B cell (primary cell): ENCODE measurements around the gene ETFB. TPM values are rescaled to one million over a fixed set of nuclear protein-coding genes. Genes with fewer than 3 reads are reported as not detected.
A peak's percentile ranks its signal among the peaks of the same experiment; 100 is the strongest.

Experiments
- ATAC-seq: fragments of 200-7000 bp; cut with Tn5 transposase; one replicate; pipeline ENCODE4 v1.10.0; 2021; ENCODE audit warnings: low read depth, mild to moderate bottlenecking, moderate number of reproducible peaks, moderate library complexity
- CTCF ChIA-PET: fragments of 350-600 bp; sonication (Branson Sonifier 250); formaldehyde crosslinking; loops from one replicate; lab custom pipeline; 2021; ENCODE audit warnings: antibody characterized with exemption, inconsistent platforms; lab: Charles Lee
- POLR2A ChIA-PET: fragments of 350-600 bp; sonication (Branson Sonifier 250); formaldehyde crosslinking; loops from one replicate; lab custom pipeline; 2021; ENCODE audit warnings: antibody characterized with exemption; lab: Charles Lee
- DNase-seq: peaks from one replicate; pipeline ENCODE4 v3.0.0; 2013
- H2AFZ ChIP-seq: 2 replicates; pipeline ENCODE4 v1.6.1; 2012; ENCODE audit warnings: mild to moderate bottlenecking, low read depth, low read length; ENCODE audit not compliant: insufficient read depth, poor library complexity, severe bottlenecking
- H3K27ac ChIP-seq, 2 donors: 1 replicate in 1 of 2; 2 replicates in 1 of 2; pipeline ENCODE4 v1.5.1; 2012 to 2013; ENCODE audit warnings: low read length in 2 of 2, mild to moderate bottlenecking in 2 of 2, moderate library complexity in 1 of 2
- H3K27me3 ChIP-seq, 4 experiments: fragments of 200-600 bp in 1 of 4; sonication (generic) in 1 of 4; replicated peaks in 1 of 4; 1 replicate in 2 of 4; 2 replicates in 2 of 4; pipeline versions ENCODE4 v1.6.1 to v1.7.0; 2013 to 2016; ENCODE audit warnings: low read length in 3 of 4, mild to moderate bottlenecking in 2 of 4, mixed read lengths in 1 of 4, moderate library complexity in 1 of 4; ENCODE audit not compliant: insufficient read depth in 4 of 4, control insufficient read depth in 3 of 4; ENCODE audit errors: control extremely low read depth in 1 of 4
- H3K36me3 ChIP-seq, 2 experiments: replicated peaks in 1 of 2; 1 replicate in 1 of 2; 2 replicates in 1 of 2; pipeline versions ENCODE4 v1.6.1 to v1.7.1; 2013; ENCODE audit warnings: low read length in 1 of 2; ENCODE audit not compliant: insufficient read depth in 2 of 2, control insufficient read depth in 1 of 2; ENCODE audit errors: control extremely low read depth in 1 of 2, extremely low read depth in 1 of 2
- H3K4me1 ChIP-seq, 2 donors: fragments of 200-600 bp in 1 of 2; sonication (generic) in 1 of 2; 1 replicate in 1 of 2; 2 replicates in 1 of 2; pipeline versions ENCODE4 v1.5.1 to v1.6.1; 2013 to 2017; ENCODE audit warnings: low read length in 2 of 2; ENCODE audit not compliant: control insufficient read depth in 2 of 2, insufficient read depth in 2 of 2
- H3K4me2 ChIP-seq: replicated peaks from 2 replicates; pipeline ENCODE3; 2012; ENCODE audit warnings: mild to moderate bottlenecking, low read depth, low read length; ENCODE audit not compliant: poor library complexity, severe bottlenecking
- H3K4me3 ChIP-seq, 5 experiments: fragments of 200-600 bp in 1 of 5; sonication (generic) in 1 of 5; 1 replicate in 3 of 5; 2 replicates in 2 of 5; pipeline versions ENCODE4 v1.5.1 to v1.7.0; 2011 to 2016; ENCODE audit warnings: low read length in 4 of 5, mild to moderate bottlenecking in 4 of 5, low read depth in 2 of 5, control low read depth in 1 of 5, moderate library complexity in 1 of 5; ENCODE audit not compliant: insufficient read depth in 1 of 5; ENCODE audit errors: control extremely low read depth in 1 of 5, extremely low read depth in 1 of 5
- H3K79me2 ChIP-seq: fragments of 200-600 bp; sonication (generic); one replicate; pipeline ENCODE4 v1.6.0; 2016; ENCODE audit warnings: low read length; ENCODE audit not compliant: control insufficient read depth, insufficient read depth
- H3K9ac ChIP-seq: fragments of 200-600 bp; sonication (generic); 2 replicates; pipeline ENCODE4 v1.6.1; 2017; ENCODE audit warnings: mild to moderate bottlenecking, low read length, moderate library complexity
- H3K9me3 ChIP-seq, 3 donors: one replicate each; pipeline versions ENCODE4 v1.6.1 to v1.7.1; 2013; ENCODE audit warnings: low read length in 2 of 3; ENCODE audit not compliant: control insufficient read depth in 2 of 3, insufficient read depth in 1 of 3; ENCODE audit errors: control extremely low read depth in 1 of 3
- H4K20me1 ChIP-seq: 2 replicates; pipeline ENCODE4 v1.6.0; 2012; ENCODE audit warnings: mild to moderate bottlenecking, low read length; ENCODE audit not compliant: insufficient read depth, control insufficient read depth, poor library complexity, severe bottlenecking
- H3K27ac Mint-ChIP-seq: one replicate; pipeline ENCODE4 v1.8.0; 2021; ENCODE audit warnings: mixed read lengths
- H3K27me3 Mint-ChIP-seq: one replicate; pipeline ENCODE4 v1.8.0; 2021; ENCODE audit warnings: mixed read lengths
- H3K4me1 Mint-ChIP-seq: one replicate; pipeline ENCODE4 v1.8.0; 2021; ENCODE audit warnings: mixed read lengths
- H3K4me3 Mint-ChIP-seq: one replicate; pipeline ENCODE4 v1.8.0; 2021; ENCODE audit warnings: mixed read lengths
- H3K9me3 Mint-ChIP-seq: one replicate; pipeline ENCODE4 v1.8.0; 2022; ENCODE audit warnings: mixed read lengths; ENCODE audit not compliant: insufficient read depth
- CTCF ChIP-seq: fragments of 200-600 bp; IDR thresholded peaks from one replicate; pipeline ENCODE4 v1.8.0; 2022; ENCODE audit warnings: antibody characterized with exemption, mild to moderate bottlenecking
- EZH2 ChIP-seq: IDR thresholded peaks from 2 replicates; pipeline ENCODE4 v1.6.1; 2012; ENCODE audit warnings: borderline replicate concordance, low read depth, mild to moderate bottlenecking, moderate library complexity, low read length; ENCODE audit not compliant: insufficient read depth, poor library complexity, severe bottlenecking
- WGBS: methylation state at CpG from one replicate; pipeline ENCODE4 v1.1.5; 2013; ENCODE audit warnings: missing lambda C conversion rate; ENCODE audit not compliant: insufficient coverage; 5-methylcytosine and 5-hydroxymethylcytosine counted together
- intact Hi-C: fragments of 100-400 bp; cut with micrococcal nuclease; formaldehyde crosslinking; loops from one replicate; pipeline ENCODE4 v1.10.0; 2022
- polyA plus RNA-seq: library from polyadenylated mRNA; depleted of rRNA; stranded (reverse); fragments of >200 nt; gene quantifications from 2 replicates; pipeline ENCODE4 v1.2.3, GENCODE V29; 2012
- total RNA-seq, 2 donors: library from RNA; stranded (reverse); fragments of 120-200 nt in 1 of 2; gene quantifications; 1 replicate in 1 of 2; 2 replicates in 1 of 2; pipeline versions ENCODE4 v1.2.3 to v1.2.4, GENCODE V29; 2013 to 2022

The ETFB gene
- total and polyA plus RNA-seq, 2 donors (not counting 1 experiment from before 2014, with no cell fraction given): 33.3 to 76.5 TPM

DNA sequence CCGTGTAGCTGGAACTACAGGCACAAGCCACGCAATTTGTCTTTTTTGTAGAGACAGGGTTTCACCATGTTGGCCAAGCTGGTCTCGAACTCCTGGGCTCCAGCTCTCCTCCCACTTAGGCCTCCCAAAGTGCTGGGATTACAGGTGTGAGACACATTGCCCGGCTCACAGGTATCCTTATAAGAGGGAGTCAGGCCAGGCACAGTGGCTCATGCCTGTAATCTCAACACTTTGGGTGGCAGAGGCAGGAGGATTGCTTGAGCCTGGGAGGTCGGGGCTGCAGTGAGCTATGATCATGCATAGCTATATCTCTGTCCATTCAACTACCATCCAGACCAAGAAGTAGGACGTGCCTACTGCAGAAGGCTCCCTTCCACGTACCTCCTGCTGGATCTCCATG, 64.9 kb downstream of the ETFB start:
- H3K9me3 Mint-ChIP-seq: peaks cover 15% of the 10 kb centered on the region
- no peak overlapping the region for H3K27ac ChIP-seq
- H3K27me3 Mint-ChIP-seq: peaks cover 25% of the 10 kb centered on the region
- no peak overlapping the region for H3K9ac ChIP-seq
- no peaks in the 10 kb centered on the region for H4K20me1 ChIP-seq
- H3K9me3 ChIP-seq: peaks cover 0 to 16% (median 4%) of the 10 kb centered on the region in 3 donors
- no peaks in the 10 kb centered on the region for H3K79me2 ChIP-seq
- no peaks in the 10 kb centered on the region for H3K4me1 Mint-ChIP-seq
- no peak overlapping the region for H3K4me3 Mint-ChIP-seq
- intact Hi-C loops: no loop called here
- DNase-seq (no peak), ATAC-seq (no peak)
- no peak overlapping the region for H3K4me2 ChIP-seq
- ChIA-PET POLR2A (no interaction called here), CTCF (interaction anchor here (0.6 kb wide), 1 partner anchor 1623 kb away, joined by 3 read pairs; no protein-coding TSS in a partner anchor)
- H3K4me1 ChIP-seq: no peaks in the 10 kb centered on the region
- H3K27ac Mint-ChIP-seq: peak overlapping the region; percentile 37
- TF ChIP-seq EZH2 (no peak), CTCF (no peak)
- 87% methylated on average over 4 of the region's 7 CpGs for WGBS
- H3K4me3 ChIP-seq: no peak overlapping the region
- no peak overlapping the region for H2AFZ ChIP-seq
- peaks cover 0 to 5% (median 1%) of the 10 kb centered on the region in 4 experiments for H3K27me3 ChIP-seq
- no peaks in the 10 kb centered on the region for H3K36me3 ChIP-seq

GRCh38 chr19:51297406-51297805, 68.8 kb downstream of the ETFB start:
- intact Hi-C loops: no loop called here
- H3K27ac ChIP-seq: no peak overlapping the region
- peaks cover 0 to 4% (median 0%) of the 10 kb centered on the region in 3 donors for H3K9me3 ChIP-seq
- no peak for DNase-seq
- POLR2A ChIA-PET: no interaction called here
- H3K4me3 ChIP-seq: no peak overlapping the region
- H3K4me2 ChIP-seq: no peak overlapping the region
- Mint-ChIP-seq H3K27me3 (peaks cover 16% of the 10 kb centered on the region), H3K4me1 (no peaks in the 10 kb centered on the region), H3K9me3 (peaks cover 4% of the 10 kb centered on the region), H3K27ac (no peak overlapping the region), H3K4me3 (no peak overlapping the region)
- 92% methylated on average over 5 of the region's 5 CpGs for WGBS
- no peak overlapping the region for H2AFZ ChIP-seq
- H3K36me3 ChIP-seq: no peaks in the 10 kb centered on the region
- TF ChIP-seq EZH2: no peak
- no peak for TF ChIP-seq CTCF
- no peak overlapping the region for H3K9ac ChIP-seq
- ATAC-seq: no peak
- H3K4me1 ChIP-seq: no peaks in the 10 kb centered on the region
- H3K27me3 ChIP-seq: peaks cover 0 to 7% (median 1%) of the 10 kb centered on the region in 4 experiments
- H3K79me2 ChIP-seq: no peaks in the 10 kb centered on the region
- H4K20me1 ChIP-seq: no peaks in the 10 kb centered on the region
- CTCF ChIA-PET: no interaction called here
